Activated B cell treated with CpG ODN at 0.5 μM for 24 hours (primary cell): ENCODE measurements around the gene TEF. TPM values are rescaled to one million over a fixed set of nuclear protein-coding genes. Genes with fewer than 3 reads are reported as not detected.
"Not testable (repeated sequence)": the region's sequence is repeated elsewhere in the genome, so short reads cannot be mapped to it uniquely, and the experiment has no call there.

Experiments
- ATAC-seq: fragments of 200-7000 bp; cut with Tn5 transposase; one replicate; pipeline ENCODE4 v1.10.0; 2021; ENCODE audit warnings: low read depth, mild to moderate bottlenecking, moderate library complexity
- CTCF ChIA-PET: fragments of 350-600 bp; sonication (Branson Sonifier 250); formaldehyde crosslinking; loops from one replicate; lab custom pipeline; 2021; ENCODE audit warnings: antibody characterized with exemption; lab: Charles Lee
- POLR2A ChIA-PET: fragments of 350-600 bp; sonication (Branson Sonifier 250); formaldehyde crosslinking; loops from one replicate; lab custom pipeline; 2021; ENCODE audit warnings: antibody characterized with exemption; lab: Charles Lee
- DNase-seq: peaks from one replicate; pipeline ENCODE4 v3.0.0; 2022
- H3K27ac Mint-ChIP-seq: one replicate; pipeline ENCODE4 v1.8.0; 2020; ENCODE audit warnings: mixed read lengths
- H3K27me3 Mint-ChIP-seq: one replicate; pipeline ENCODE4 v1.8.0; 2021; ENCODE audit warnings: mixed read lengths
- H3K36me3 Mint-ChIP-seq: one replicate; pipeline ENCODE4 v1.8.0; 2021; ENCODE audit warnings: low read depth, mixed read lengths
- H3K4me1 Mint-ChIP-seq: one replicate; pipeline ENCODE4 v1.8.0; 2021; ENCODE audit warnings: mixed read lengths
- H3K4me3 Mint-ChIP-seq: one replicate; pipeline ENCODE4 v1.8.0; 2020; ENCODE audit warnings: mild to moderate bottlenecking, mixed read lengths
- H3K9me3 Mint-ChIP-seq: one replicate; pipeline ENCODE4 v1.8.0; 2020; ENCODE audit warnings: mixed read lengths
- intact Hi-C: fragments of 100-400 bp; cut with micrococcal nuclease; formaldehyde crosslinking; loops from one replicate; pipeline ENCODE4 v1.15.1; 2024
- total RNA-seq: library from RNA; stranded (reverse); gene quantifications from 2 replicates; pipeline ENCODE4 v1.2.3, GENCODE V29; 2022
- TF ChIP-seq, protein P1 (sequence below): fragments of 200-600 bp; IDR thresholded peaks from one replicate; pipeline ENCODE4 v1.8.0; 2022; ENCODE audit warnings: antibody characterized with exemption, mild to moderate bottlenecking

TEF gene
- total RNA-seq, 1 donor from 2014 or later, result 5.2 TPM

DNA sequence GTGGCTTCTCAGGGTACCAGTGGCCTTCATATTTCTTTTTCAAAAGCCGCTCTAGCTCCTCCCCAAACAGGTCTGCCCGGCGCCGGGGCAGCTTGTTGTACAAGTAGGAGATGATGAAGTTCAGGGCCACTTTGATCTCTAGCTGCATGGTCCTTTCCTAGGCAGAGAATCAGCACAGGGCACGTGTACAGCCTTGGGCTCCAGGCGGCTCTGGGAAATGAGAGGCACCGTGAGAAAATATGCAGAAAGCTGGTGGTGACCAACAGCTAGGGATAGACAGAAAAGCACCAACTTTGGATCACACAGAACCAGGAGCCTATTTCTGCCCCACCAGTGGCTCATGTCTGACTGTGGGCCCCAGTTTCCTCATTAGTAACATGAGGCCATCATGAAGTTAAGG lies 55.5 kb downstream of the TEF start:
- no peak overlapping the region for H3K27ac Mint-ChIP-seq
- H3K9me3 Mint-ChIP-seq, result no peaks in the 10 kb centered on the region
- TF ChIP-seq, protein P1, sequence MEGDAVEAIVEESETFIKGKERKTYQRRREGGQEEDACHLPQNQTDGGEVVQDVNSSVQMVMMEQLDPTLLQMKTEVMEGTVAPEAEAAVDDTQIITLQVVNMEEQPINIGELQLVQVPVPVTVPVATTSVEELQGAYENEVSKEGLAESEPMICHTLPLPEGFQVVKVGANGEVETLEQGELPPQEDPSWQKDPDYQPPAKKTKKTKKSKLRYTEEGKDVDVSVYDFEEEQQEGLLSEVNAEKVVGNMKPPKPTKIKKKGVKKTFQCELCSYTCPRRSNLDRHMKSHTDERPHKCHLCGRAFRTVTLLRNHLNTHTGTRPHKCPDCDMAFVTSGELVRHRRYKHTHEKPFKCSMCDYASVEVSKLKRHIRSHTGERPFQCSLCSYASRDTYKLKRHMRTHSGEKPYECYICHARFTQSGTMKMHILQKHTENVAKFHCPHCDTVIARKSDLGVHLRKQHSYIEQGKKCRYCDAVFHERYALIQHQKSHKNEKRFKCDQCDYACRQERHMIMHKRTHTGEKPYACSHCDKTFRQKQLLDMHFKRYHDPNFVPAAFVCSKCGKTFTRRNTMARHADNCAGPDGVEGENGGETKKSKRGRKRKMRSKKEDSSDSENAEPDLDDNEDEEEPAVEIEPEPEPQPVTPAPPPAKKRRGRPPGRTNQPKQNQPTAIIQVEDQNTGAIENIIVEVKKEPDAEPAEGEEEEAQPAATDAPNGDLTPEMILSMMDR, result no peak

DNA sequence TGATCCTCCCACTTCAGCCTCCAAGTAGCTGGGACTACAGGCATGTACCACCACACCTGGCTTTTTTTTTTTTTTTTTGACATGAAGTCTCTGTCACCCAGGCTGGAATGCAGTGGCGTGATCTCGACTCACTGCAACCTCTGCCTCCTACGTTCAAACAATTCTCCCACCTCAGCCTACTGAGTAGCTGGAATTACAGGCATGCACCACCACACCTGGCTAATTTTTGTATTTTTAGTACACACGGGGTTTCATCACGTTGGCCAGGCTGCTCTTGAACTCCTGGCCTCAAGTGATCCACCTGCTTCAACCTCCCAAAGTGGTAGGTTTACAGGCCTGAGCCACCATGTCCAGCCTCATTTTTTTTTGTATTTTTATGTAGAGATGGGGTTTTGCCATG lies 58.8 kb downstream of the TEF start:
- H3K27me3 Mint-ChIP-seq, H3K9me3 Mint-ChIP-seq, ATAC-seq, DNase-seq, H3K4me3 Mint-ChIP-seq, CTCF ChIA-PET, H3K27ac Mint-ChIP-seq: not testable (repeated sequence)
- POLR2A ChIA-PET, result interaction anchor here (0.6 kb wide), 2 partner anchors 35 to 61 kb away, joined by 3 to 7 read pairs; no protein-coding TSS in a partner anchor
- peaks cover 64% of the 10 kb centered on the region for H3K36me3 Mint-ChIP-seq
- H3K4me1 Mint-ChIP-seq, result peaks cover 37% of the 10 kb centered on the region
- intact Hi-C loops, result loop anchor here (10.0 kb wide), 1 partner anchor 346 kb away; the partner anchor contains the start of gene EP300

More for the DNA sequence above, 55.5 kb downstream of the TEF start:
- Mint-ChIP-seq H3K4me1 (peaks cover 17% of the 10 kb centered on the region), H3K4me3 (no peak overlapping the region), H3K36me3 (peaks cover 60% of the 10 kb centered on the region), H3K27me3 (no peaks in the 10 kb centered on the region)
- POLR2A ChIA-PET, result interaction anchor here (0.7 to 1.6 kb wide), 5 partner anchors 9 to 1345 kb away, joined by 3 to 10 read pairs (median 4); partner anchors contain the start of genes PHF5A and TOB2
- intact Hi-C loops, result no loop called here
- ATAC-seq, result no peak
- no peak for DNase-seq
- CTCF ChIA-PET, result interaction anchor here (1.0 to 1.6 kb wide), 2 partner anchors 11 to 64 kb away, joined by 3 to 4 read pairs; no protein-coding TSS in a partner anchor

DNA sequence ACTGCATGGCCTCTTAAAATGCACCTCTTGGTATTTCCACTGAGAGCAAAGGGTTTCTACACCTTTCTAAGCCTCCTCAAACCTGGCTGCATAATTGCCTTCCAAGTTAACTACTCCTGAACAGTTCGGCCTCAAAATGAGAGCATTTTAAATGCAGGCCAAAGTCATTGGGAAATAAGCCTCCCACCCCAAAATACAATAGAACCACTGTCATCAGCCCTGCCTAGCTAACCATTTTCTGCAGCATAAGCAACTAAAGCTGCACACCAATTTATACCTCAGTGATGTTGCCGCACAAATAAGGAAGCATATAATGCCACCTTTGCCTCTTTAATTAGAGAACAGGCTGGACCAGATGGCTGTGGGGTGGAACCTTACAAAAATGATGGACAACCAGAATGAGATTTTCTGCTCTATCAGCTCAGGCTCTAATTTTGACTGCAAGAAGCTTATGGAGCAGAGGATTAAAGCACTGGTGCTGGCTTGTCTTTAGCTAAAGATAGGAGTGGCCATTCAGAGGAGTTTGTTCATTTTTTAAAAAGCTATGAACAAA lies 60.6 kb downstream of the TEF start:
- intact Hi-C loops, result loop anchor here (10.0 kb wide), 1 partner anchor 348 kb away; the partner anchor contains the start of gene EP300
- ChIA-PET CTCF (interaction anchor here (0.9 to 1.0 kb wide), 2 partner anchors 28 to 75 kb away, joined by 3 to 5 read pairs; no protein-coding TSS in a partner anchor), POLR2A (interaction anchor here (0.6 to 10.7 kb wide), 3 partner anchors 15 to 1705 kb away, joined by 3 to 584 read pairs (median 3); partner anchors contain the start of genes ACO2 and PHF5A)
- Mint-ChIP-seq H3K27ac (peak overlapping the region; percentile 14), H3K9me3 (no peaks in the 10 kb centered on the region), H3K4me1 (peaks cover 37% of the 10 kb centered on the region), H3K4me3 (no peak overlapping the region), H3K27me3 (no peaks in the 10 kb centered on the region), H3K36me3 (peaks cover 57% of the 10 kb centered on the region)
- TF ChIP-seq, protein P1, result no peak
- DNase-seq (no peak), ATAC-seq (no peak)

DNA sequence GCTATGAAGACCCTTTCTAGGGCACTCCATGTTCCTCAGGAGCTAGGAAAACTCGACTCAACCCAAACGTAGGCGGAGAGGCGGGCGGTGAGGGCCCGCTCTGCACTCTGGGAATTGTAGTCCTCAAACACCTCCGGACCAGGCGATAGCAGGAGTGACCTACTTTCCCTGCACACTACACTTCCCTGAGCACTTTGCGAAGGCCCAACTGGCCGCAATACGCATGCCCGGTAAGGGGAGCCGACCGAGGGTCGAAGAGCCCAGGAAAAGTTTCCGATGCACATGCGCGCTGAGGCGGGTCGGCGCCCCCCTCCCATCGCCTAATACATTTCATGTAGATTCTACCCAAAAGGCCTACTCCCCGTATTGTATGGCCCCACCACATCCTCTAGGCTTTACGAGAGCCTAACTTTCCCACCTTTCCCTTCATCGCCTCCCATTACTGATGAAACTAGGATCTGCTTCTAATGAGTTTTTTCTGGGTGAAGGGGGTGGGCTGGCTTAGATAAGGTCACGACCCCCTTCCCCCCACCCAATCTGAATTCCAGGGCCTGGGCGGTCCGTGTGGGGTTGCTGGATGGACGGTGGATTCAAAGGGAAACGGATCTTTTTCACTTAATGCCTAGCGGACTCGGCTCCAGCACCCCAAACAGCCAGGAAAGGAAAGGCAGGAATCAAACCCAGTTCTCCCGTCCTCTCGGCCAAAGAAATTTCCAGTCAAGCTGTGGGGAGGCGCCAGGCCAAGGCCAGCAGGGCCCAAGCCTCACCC lies 62.8 kb downstream of the TEF start:
- ATAC-seq (peak; percentile 40), DNase-seq (peak; percentile 72)
- TF ChIP-seq, protein P1, result no peak
- Mint-ChIP-seq H3K4me3 (peak overlapping the region; percentile 95), H3K36me3 (peaks cover 51% of the 10 kb centered on the region), H3K4me1 (peaks cover 38% of the 10 kb centered on the region), H3K27ac (peak overlapping the region; percentile 98), H3K27me3 (no peaks in the 10 kb centered on the region), H3K9me3 (no peaks in the 10 kb centered on the region)
- CTCF ChIA-PET, result interaction anchor here (1.0 to 3.1 kb wide), 3 partner anchors 34 to 57 kb away, joined by 3 to 19 read pairs (median 6); no protein-coding TSS in a partner anchor
- intact Hi-C loops, result loop anchor here (1.0 to 10.0 kb wide), 3 partner anchors 20 to 350 kb away; partner anchors contain the start of genes EP300 and TEF
- POLR2A ChIA-PET, result interaction anchor here (0.6 to 10.7 kb wide), 15 partner anchors 7 to 143 kb away, joined by 3 to 584 read pairs (median 8); partner anchors contain the start of genes ACO2, PHF5A, TEF and ZC3H7B
